ENCODE results near the gene CARD9. TPM values are rescaled to one million over a fixed set of nuclear protein-coding genes. Genes with fewer than 3 reads are reported as not detected.
"Not testable (repeated sequence)": the region's sequence is repeated elsewhere in the genome, so short reads cannot be mapped to it uniquely, and the experiment has no call there.

CARD9 gene
- total RNA-seq, 4 donors from 2014 or later, result 2.5 to 6.9 (median 4.9) TPM

DNA sequence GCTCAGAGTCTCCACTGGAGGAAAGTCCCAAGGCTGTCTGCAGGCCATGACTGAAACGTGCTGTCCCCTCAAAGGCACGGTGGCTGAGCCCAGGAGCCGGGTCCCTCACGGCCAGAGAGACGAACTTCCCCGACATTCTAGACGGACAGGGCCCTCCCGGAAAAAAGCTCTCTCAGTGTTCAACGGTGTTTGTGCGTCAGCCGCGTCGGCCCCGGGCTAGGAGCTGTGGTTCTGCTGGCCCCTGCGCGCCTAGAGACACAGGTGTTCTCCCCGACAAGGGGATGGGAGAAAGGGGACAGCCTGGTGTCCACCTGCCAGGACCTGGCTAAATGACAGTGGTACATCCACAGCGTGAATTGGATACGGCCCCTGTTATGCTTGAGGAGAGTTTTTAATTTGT is 51.9 kb downstream of the CARD9 start:
- no peak for ATAC-seq (ENCODE audit: low FRiP score)
- TF ChIP-seq CTCF (IDR thresholded peaks at IDR 0.05), result no peak

GRCh38 chr9:136320972-136321371 is 52.5 kb downstream of the CARD9 start:
- not testable (repeated sequence) for DNase-seq (ENCODE audit: low spot score); ATAC-seq (ENCODE audit: low FRiP score)

More for the DNA sequence above, 51.9 kb downstream of the CARD9 start:
- DNase-seq (ENCODE audit: low spot score), result no peak

- not testable (repeated sequence) for ATAC-seq (ENCODE audit: low FRiP score); DNase-seq (ENCODE audit: low spot score)
Measured at GRCh38 chr9:136319955-136320354, 53.5 kb downstream of the CARD9 start.

- DNase-seq (ENCODE audit: low spot score); ATAC-seq (ENCODE audit: low FRiP score): not testable (repeated sequence)
Measured at GRCh38 chr9:136319244-136319643, 54.2 kb downstream of the CARD9 start.

DNA sequence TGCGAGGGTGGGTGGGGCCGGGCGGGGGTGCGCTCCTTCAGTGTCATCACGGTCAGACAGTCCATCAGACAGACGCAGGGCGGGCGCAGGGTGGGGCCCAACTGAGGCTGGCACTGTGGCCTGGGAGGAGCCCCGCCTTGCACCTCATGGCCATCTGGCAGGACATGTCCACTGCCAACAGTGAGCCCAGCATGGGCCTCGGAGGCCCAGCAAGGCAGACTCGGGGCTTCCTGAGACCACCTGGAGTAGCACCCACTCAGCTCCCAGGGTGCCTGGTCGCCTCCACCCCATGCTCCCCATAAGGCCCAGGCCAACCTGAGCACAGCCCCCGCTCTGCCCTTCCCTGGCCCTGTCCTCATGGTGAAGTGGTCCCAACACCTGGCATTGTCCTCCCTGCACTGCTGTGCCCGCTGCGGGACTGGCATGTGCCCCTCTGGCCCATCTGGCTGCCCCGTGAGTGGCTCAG is 54.7 kb downstream of the CARD9 start:
- DNase-seq (ENCODE audit: low spot score), result no peak
- no peak for ATAC-seq (ENCODE audit: low FRiP score)
- TF ChIP-seq CTCF (IDR thresholded peaks at IDR 0.05), result no peak

- no peak for ATAC-seq (ENCODE audit: low FRiP score)
- DNase-seq (ENCODE audit: low spot score), result no peak
- no peak for TF ChIP-seq CTCF (IDR thresholded peaks at IDR 0.05)
Measured at GRCh38 chr9:136318111-136318775, 55.2 kb downstream of the CARD9 start.

DNA sequence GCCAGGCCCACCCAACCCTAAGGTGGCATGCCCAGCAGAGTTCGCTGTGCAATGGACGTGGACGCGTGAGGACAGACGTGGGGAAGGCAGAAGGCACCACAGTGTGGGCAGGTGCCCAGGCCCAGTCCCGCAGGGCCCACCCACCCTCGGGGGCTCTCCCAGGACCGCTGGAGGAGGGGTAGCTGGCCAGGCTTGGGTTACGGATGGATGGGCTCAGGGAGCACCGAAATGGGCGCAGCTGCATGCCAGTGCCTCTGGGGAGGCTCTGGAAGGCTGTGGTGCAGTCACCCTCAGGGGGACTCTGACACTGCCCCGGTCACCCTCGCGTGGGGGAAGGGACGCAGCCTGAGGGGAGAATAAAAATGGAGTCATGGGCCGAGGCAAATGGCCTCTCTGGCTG is 55.8 kb downstream of the CARD9 start:
- TF ChIP-seq CTCF (IDR thresholded peaks at IDR 0.05), result no peak
- no peak for DNase-seq (ENCODE audit: low spot score)
- ATAC-seq (ENCODE audit: low FRiP score), result no peak

GRCh38 chr9:136316896-136317676 is 56.4 kb downstream of the CARD9 start:
- DNase-seq (ENCODE audit: low spot score) (no peak), ATAC-seq (ENCODE audit: low FRiP score) (no peak)
- no peak for TF ChIP-seq CTCF (IDR thresholded peaks at IDR 0.05)
